Aorta (tissue), 5 donors: ENCODE data around the gene FBXL2. TPM values are rescaled to one million over a fixed set of nuclear protein-coding genes. Genes with fewer than 3 reads are reported as not detected.

Experiments used
- ATAC-seq: fragments of 200-7000 bp; cut with Tn5 transposase; one replicate; pipeline ENCODE4 v1.9.1; 2022; ENCODE audit warnings: moderate library complexity; ENCODE audit not compliant: low FRiP score
- DNase-seq, 2 donors: peaks; one replicate each; pipeline ENCODE4 v3.0.0-alpha.2; 2020
- H3K27ac ChIP-seq, 2 donors: one replicate each; pipeline ENCODE4 v1.5.1; 2013; ENCODE audit warnings: low read length in 2 of 2, mild to moderate bottlenecking in 2 of 2, moderate library complexity in 2 of 2, control low read depth in 1 of 2, inconsistent platforms in 1 of 2, low read depth in 1 of 2
- H3K27me3 ChIP-seq, 2 donors: one replicate each; pipeline ENCODE4 v1.6.1; 2013; ENCODE audit warnings: control low read depth in 1 of 2, low read length in 1 of 2, mild to moderate bottlenecking in 1 of 2, moderate library complexity in 1 of 2; ENCODE audit not compliant: insufficient read depth in 2 of 2, control insufficient read depth in 1 of 2
- H3K36me3 ChIP-seq, 2 donors: one replicate each; pipeline ENCODE4 v1.6.1; 2013; ENCODE audit warnings: control low read depth in 1 of 2, low read length in 1 of 2, mild to moderate bottlenecking in 1 of 2; ENCODE audit not compliant: insufficient read depth in 2 of 2, control insufficient read depth in 1 of 2
- H3K4me1 ChIP-seq, 2 donors: one replicate each; pipeline ENCODE4 v1.6.1; 2013; ENCODE audit warnings: low read length in 2 of 2, control low read depth in 1 of 2, mild to moderate bottlenecking in 1 of 2, moderate library complexity in 1 of 2; ENCODE audit not compliant: insufficient read depth in 2 of 2, control insufficient read depth in 1 of 2
- H3K4me3 ChIP-seq, 2 donors: one replicate each; pipeline ENCODE4 v1.5.1; 2013; ENCODE audit warnings: low read length in 2 of 2, control low read depth in 1 of 2, mild to moderate bottlenecking in 1 of 2
- H3K9me3 ChIP-seq: one replicate; pipeline ENCODE4 v1.6.1; 2013; ENCODE audit warnings: mild to moderate bottlenecking, low read length; ENCODE audit not compliant: control insufficient read depth
- WGBS, 2 donors: extraction: QIAGEN DNeasy Blood & Tissue Kit; methylation state at CpG; one replicate each; pipeline ENCODE4 v1.1.7; 2013; 5-methylcytosine and 5-hydroxymethylcytosine counted together
- intact Hi-C, 2 donors: fragments of 100-400 bp; cut with DNase I; formaldehyde crosslinking; loops; one replicate each; pipeline versions ENCODE4 v1.14.2 to v1.15.0; 2022
- polyA plus RNA-seq, 2 donors: library from polyadenylated mRNA; stranded (reverse); fragments of 200-250 nt; gene quantifications; one replicate each; pipeline ENCODE4 v1.2.3, GENCODE V29; 2013
- total RNA-seq, 2 donors: library from RNA; stranded (reverse); fragmentation: NEBNext Ultra II Directional; extraction: Animal tissue kit (Norgen Biotek cat#: 25700); gene quantifications; one replicate each; pipeline ENCODE4 v1.2.1, GENCODE V29; 2021
- donor health status: healthy with polysubstance abuse.
- donor health status: Bipolar disorder and iron deficiency.
- donor health status: DM: no; HTN: no; CAD: no.
- donor health status: DM: no; HTN: no; CAD: no.
- donor health status: DM: yes; HTN: yes; CAD: no.

The FBXL2 gene
- total and polyA plus RNA-seq, 4 donors = 8.0 to 23.8 (median 15.8) TPM

GRCh38 chr3:33383951-33384350 lies 106.7 kb downstream of the FBXL2 start:
- intact Hi-C loops = no loop called here
- H3K27ac ChIP-seq = no peak overlapping the region
- WGBS, 2 donors = 95% methylated on average over 12 of the region's 12 CpGs
- DNase-seq (no peak), ATAC-seq (no peak)
- H3K4me1 ChIP-seq = no peaks in the 10 kb centered on the region
- peaks cover 12 to 14% of the 10 kb centered on the region in 2 donors for H3K36me3 ChIP-seq
- no peaks in the 10 kb centered on the region for H3K27me3 ChIP-seq
- H3K9me3 ChIP-seq = no peaks in the 10 kb centered on the region
- no peak overlapping the region for H3K4me3 ChIP-seq

- Histone ChIP-seq H3K4me1 (no peaks in the 10 kb centered on the region), H3K4me3 (no peak overlapping the region), H3K27me3 (no peaks in the 10 kb centered on the region), H3K36me3 (peaks cover 14 to 15% of the 10 kb centered on the region in 2 donors), H3K9me3 (no peaks in the 10 kb centered on the region), H3K27ac (peak overlapping the region in 1 of 2 donors; percentile 12)
- DNase-seq (no peak), ATAC-seq (no peak)
- 78 to 85% methylated on average over 5 of the region's 5 CpGs for WGBS, 2 donors
- intact Hi-C loops = no loop called here
Observed at GRCh38 chr3:33385423-33385822, 108.2 kb downstream of the FBXL2 start.

GRCh38 chr3:33386631-33387030 lies 109.4 kb downstream of the FBXL2 start:
- DNase-seq = no peak
- Histone ChIP-seq H3K27ac (no peak overlapping the region), H3K4me3 (no peak overlapping the region), H3K36me3 (peaks cover 10 to 12% of the 10 kb centered on the region in 2 donors), H3K4me1 (no peaks in the 10 kb centered on the region), H3K9me3 (no peaks in the 10 kb centered on the region), H3K27me3 (no peaks in the 10 kb centered on the region)
- ATAC-seq = no peak
- intact Hi-C loops = no loop called here
- 61 to 83% methylated on average over 1 of the region's 1 CpG for WGBS, 2 donors

- ATAC-seq (no peak), DNase-seq (no peak)
- Histone ChIP-seq H3K9me3 (no peaks in the 10 kb centered on the region), H3K4me3 (no peak overlapping the region), H3K4me1 (peaks cover 0 to 3% of the 10 kb centered on the region in 2 donors), H3K27ac (no peak overlapping the region), H3K36me3 (peaks cover 10 to 14% of the 10 kb centered on the region in 2 donors), H3K27me3 (no peaks in the 10 kb centered on the region)
- intact Hi-C loops = no loop called here
- WGBS, 2 donors = 40 to 52% methylated on average over 7 of the region's 7 CpGs
Observed at GRCh38 chr3:33388374-33389100, 111.3 kb downstream of the FBXL2 start.

GRCh38 chr3:33389908-33390307 lies 112.7 kb downstream of the FBXL2 start:
- Histone ChIP-seq H3K9me3 (no peaks in the 10 kb centered on the region), H3K27ac (no peak overlapping the region), H3K4me3 (no peak overlapping the region), H3K4me1 (peaks cover 0 to 3% of the 10 kb centered on the region in 2 donors), H3K27me3 (no peaks in the 10 kb centered on the region), H3K36me3 (peaks cover 10 to 12% of the 10 kb centered on the region in 2 donors)
- DNase-seq (no peak), ATAC-seq (no peak)
- intact Hi-C loops = loop anchor here in 1 of 2 donors (5.0 kb wide), 1 partner anchor 42 kb away; no protein-coding TSS in a partner anchor
- WGBS, 2 donors = 76 to 79% methylated on average over 4 of the region's 4 CpGs

- ATAC-seq (no peak), DNase-seq (no peak)
- H3K27ac ChIP-seq = peak overlapping the region in 1 of 2 donors; percentile 8
- H3K9me3 ChIP-seq = no peaks in the 10 kb centered on the region
- 88 to 91% methylated on average over 8 of the region's 8 CpGs for WGBS, 2 donors
- H3K4me3 ChIP-seq = no peak overlapping the region
- H3K27me3 ChIP-seq = no peaks in the 10 kb centered on the region
- peaks cover 0 to 3% of the 10 kb centered on the region in 2 donors for H3K4me1 ChIP-seq
- peaks cover 5 to 10% of the 10 kb centered on the region in 2 donors for H3K36me3 ChIP-seq
- intact Hi-C loops = loop anchor here in 1 of 2 donors (5.0 kb wide), 1 partner anchor 41 kb away; no protein-coding TSS in a partner anchor
Observed at GRCh38 chr3:33391255-33391995, 114.2 kb downstream of the FBXL2 start.

- H3K27ac ChIP-seq = peak overlapping the region in 1 of 2 donors; percentile 8
- H3K4me3 ChIP-seq = no peak overlapping the region
- H3K9me3 ChIP-seq = no peaks in the 10 kb centered on the region
- no peak for DNase-seq
- no peaks in the 10 kb centered on the region for H3K27me3 ChIP-seq
- no peak for ATAC-seq
- peaks cover 0 to 3% of the 10 kb centered on the region in 2 donors for H3K4me1 ChIP-seq
- WGBS, 2 donors = 88 to 89% methylated on average over 4 of the region's 4 CpGs
- H3K36me3 ChIP-seq = peaks cover 10 to 11% of the 10 kb centered on the region in 2 donors
- intact Hi-C loops = loop anchor here in 1 of 2 donors (5.0 kb wide), 1 partner anchor 40 kb away; no protein-coding TSS in a partner anchor
Observed at GRCh38 chr3:33392144-33392543, 114.9 kb downstream of the FBXL2 start.

- Histone ChIP-seq H3K36me3 (peaks cover 11 to 13% of the 10 kb centered on the region in 2 donors), H3K9me3 (no peaks in the 10 kb centered on the region), H3K4me1 (peaks cover 0 to 3% of the 10 kb centered on the region in 2 donors), H3K27ac (no peak overlapping the region), H3K27me3 (no peaks in the 10 kb centered on the region), H3K4me3 (no peak overlapping the region)
- DNase-seq (peak in 1 of 2 donors; percentile 52), ATAC-seq (no peak)
- intact Hi-C loops = loop anchor here in 1 of 2 donors (5.0 kb wide), 1 partner anchor 40 kb away; no protein-coding TSS in a partner anchor
- WGBS, 2 donors = 9 to 14% methylated on average over 4 of the region's 4 CpGs
Observed at GRCh38 chr3:33392703-33393125, 115.5 kb downstream of the FBXL2 start.
